Upper lobe of left lung (tissue), 6 donors: ENCODE measurements around the gene LDAH. TPM values are rescaled to one million over a fixed set of nuclear protein-coding genes. Genes with fewer than 3 reads are reported as not detected.

Source experiments
- ATAC-seq, 2 donors: fragments of 200-7000 bp; cut with Tn5 transposase; one replicate each; pipeline ENCODE4 v1.9.1; 2022; ENCODE audit warnings: mild to moderate bottlenecking in 2 of 2, moderate library complexity in 2 of 2; ENCODE audit not compliant: low FRiP score in 2 of 2
- DNase-seq, 2 donors: peaks; one replicate each; pipeline ENCODE4 v3.0.0-alpha.2; 2019 to 2020
- H3K27ac ChIP-seq, 4 donors: fragments of 200-600 bp; sonication (generic); one replicate each; pipeline ENCODE4 v1.5.1; 2016 to 2019
- H3K27me3 ChIP-seq, 4 donors: fragments of 200-600 bp; sonication (generic); one replicate each; pipeline ENCODE4 v1.5.1; 2017 to 2019
- H3K36me3 ChIP-seq, 4 donors: fragments of 200-600 bp; sonication (generic); one replicate each; pipeline ENCODE4 v1.5.1; 2016 to 2019
- H3K4me1 ChIP-seq, 4 donors: fragments of 200-600 bp; sonication (generic); one replicate each; pipeline ENCODE4 v1.5.1; 2018 to 2019
- H3K4me3 ChIP-seq, 4 donors: fragments of 200-600 bp; sonication (generic); one replicate each; pipeline ENCODE4 v1.5.1; 2017 to 2019; ENCODE audit warnings: mild to moderate bottlenecking in 2 of 4, moderate library complexity in 1 of 4
- H3K9me3 ChIP-seq, 4 donors: fragments of 200-600 bp; sonication (generic); one replicate each; pipeline ENCODE4 v1.5.1; 2018 to 2019
- CTCF ChIP-seq, 6 experiments: fragments of 450-650 bp in 4 of 6; fragments of 200-600 bp in 2 of 6; sonication (generic) in 2 of 6; IDR thresholded peaks; one replicate each; pipeline ENCODE4 v1.5.1; 2016 to 2019; ENCODE audit warnings: antibody characterized with exemption in 6 of 6
- EP300 ChIP-seq, 4 donors: sonication (generic); formaldehyde crosslinking; IDR thresholded peaks; one replicate each; pipeline ENCODE4 v1.5.1; 2017; ENCODE audit warnings: antibody characterized with exemption in 4 of 4, control low read depth in 2 of 4
- POLR2A ChIP-seq, 4 donors: fragments of 450-650 bp; IDR thresholded peaks; one replicate each; pipeline ENCODE4 v1.5.1; 2016 to 2017; ENCODE audit warnings: antibody characterized with exemption in 4 of 4, mild to moderate bottlenecking in 2 of 4
- POLR2AphosphoS5 ChIP-seq, 2 donors: sonication (generic); formaldehyde crosslinking; IDR thresholded peaks; one replicate each; pipeline ENCODE4 v1.5.1; 2017; ENCODE audit warnings: antibody characterized with exemption in 2 of 2
- WGBS, 2 donors: methylation state at CpG; one replicate each; pipeline ENCODE4 v1.1.5; 2017 to 2018; 5-methylcytosine and 5-hydroxymethylcytosine counted together
- total RNA-seq, 6 donors: library from RNA; depleted of rRNA in 4 of 6; stranded (reverse); fragments of >200 nt in 4 of 6; gene quantifications; one replicate each; pipeline versions ENCODE4 v1.1.0 to v1.2.1, GENCODE V29; 2016 to 2021
- donor health status: DM: no; HTN: no; CAD: no; lungs with moderate emphysema.
- donor health status: DM: no; HTN: yes; CAD: no; lungs with severe emphysema.

The LDAH gene
- total RNA-seq, 6 donors from 2014 or later = 7.3 to 18.9 (median 13.0) TPM

DNA sequence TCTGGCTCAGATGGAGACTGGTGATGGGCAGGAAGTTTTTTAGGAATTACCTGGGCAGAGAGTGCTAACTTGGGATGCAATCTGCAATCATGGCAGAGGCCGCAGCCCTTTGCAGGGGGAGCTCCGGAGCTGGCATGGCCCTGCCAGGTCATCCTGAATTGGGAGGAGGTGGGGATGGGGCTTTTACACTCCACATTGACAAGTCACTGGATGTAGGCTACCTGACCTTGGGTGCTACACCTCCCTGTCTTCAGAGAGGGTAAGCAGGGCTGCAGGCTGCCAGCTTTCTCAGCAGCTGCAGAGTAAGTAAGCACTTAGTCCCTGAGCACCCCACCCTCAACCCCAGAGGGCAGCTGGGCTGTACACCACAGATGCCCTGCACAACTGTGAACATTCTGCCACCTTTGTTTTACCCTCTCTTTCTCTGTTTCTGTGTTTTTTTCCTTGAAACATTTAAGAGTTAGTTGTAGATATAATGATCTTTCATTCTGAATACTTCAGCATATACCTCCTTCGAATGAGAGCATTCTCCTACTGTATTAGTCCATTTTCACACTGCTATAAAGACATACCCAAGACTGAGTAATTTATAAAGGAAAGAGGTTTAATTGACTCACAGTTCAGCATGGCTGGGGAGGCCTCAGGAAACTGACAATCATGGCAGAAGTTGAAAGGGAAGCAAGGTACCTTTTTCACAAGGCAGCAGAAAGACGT lies 165.2 kb downstream of the LDAH start:
- H3K4me3 ChIP-seq = no peak overlapping the region
- 68 to 79% methylated on average over 3 to 4 of the region's 4 CpGs for WGBS, 2 donors
- H3K27ac ChIP-seq = no peak overlapping the region
- TF ChIP-seq EP300 (IDR thresholded peaks at IDR 0.05) = no peak
- no peak for TF ChIP-seq CTCF (IDR thresholded peaks at IDR 0.05)
- TF ChIP-seq POLR2AphosphoS5 (IDR thresholded peaks at IDR 0.05) = no peak
- no peak for TF ChIP-seq POLR2A (IDR thresholded peaks at IDR 0.05)
- H3K27me3 ChIP-seq = peaks cover 0 to 5% (median 1%) of the 10 kb centered on the region in 4 donors
- peaks cover 0 to 7% (median 0%) of the 10 kb centered on the region in 4 donors for H3K4me1 ChIP-seq
- no peaks in the 10 kb centered on the region for H3K9me3 ChIP-seq
- DNase-seq (no peak), ATAC-seq (no peak)
- H3K36me3 ChIP-seq = no peaks in the 10 kb centered on the region

DNA sequence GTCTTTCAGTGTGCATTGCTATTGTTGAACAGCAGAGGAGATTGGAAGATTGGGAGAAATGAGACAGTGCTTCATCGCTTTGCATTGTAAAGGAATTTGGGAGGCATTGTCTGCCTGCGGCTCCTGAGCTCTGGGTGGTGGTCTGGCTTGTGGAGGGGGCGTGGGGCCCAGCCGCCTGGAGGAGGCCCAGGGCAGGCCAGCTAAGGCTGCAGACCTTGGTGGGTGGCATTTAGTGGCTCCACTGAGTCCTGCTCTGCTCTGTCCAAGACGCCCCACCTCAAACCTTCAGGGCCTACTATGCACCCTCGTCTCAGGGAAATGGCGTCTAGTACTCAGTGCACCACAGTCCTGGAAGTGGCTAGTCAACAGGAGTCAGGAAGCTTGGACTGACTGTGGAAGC lies 166.3 kb downstream of the LDAH start:
- DNase-seq (no peak), ATAC-seq (no peak)
- TF ChIP-seq EP300 (IDR thresholded peaks at IDR 0.05) = no peak
- no peak for TF ChIP-seq POLR2AphosphoS5 (IDR thresholded peaks at IDR 0.05)
- TF ChIP-seq CTCF (IDR thresholded peaks at IDR 0.05) = no peak
- no peak for TF ChIP-seq POLR2A (IDR thresholded peaks at IDR 0.05)
- Histone ChIP-seq H3K36me3 (no peaks in the 10 kb centered on the region), H3K4me3 (no peak overlapping the region), H3K4me1 (peaks cover 1 to 8% (median 2%) of the 10 kb centered on the region in 4 donors), H3K9me3 (no peaks in the 10 kb centered on the region), H3K27me3 (peaks cover 0 to 1% (median under 1%) of the 10 kb centered on the region in 4 donors), H3K27ac (no peak overlapping the region)
- WGBS, 2 donors = 83 to 91% methylated on average over 6 to 7 of the region's 7 CpGs

DNA sequence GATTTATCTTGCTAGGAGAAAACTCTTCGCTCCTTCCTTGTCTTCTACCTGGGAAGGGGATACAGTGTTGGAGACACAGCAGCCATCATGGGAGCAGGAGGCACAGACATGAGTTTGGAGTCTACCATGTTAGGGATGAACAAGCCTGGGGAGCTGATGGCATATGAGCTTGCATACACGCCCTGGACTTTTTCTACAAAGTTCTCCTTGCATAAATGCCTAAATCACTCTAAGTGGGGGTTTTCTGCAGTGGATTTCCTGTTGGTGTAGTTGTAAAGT lies 168.4 kb downstream of the LDAH start:
- H3K4me1 ChIP-seq = peaks cover 11 to 17% (median 15%) of the 10 kb centered on the region in 4 donors
- ATAC-seq (no peak), DNase-seq (no peak)
- no peak overlapping the region for H3K27ac ChIP-seq
- no peaks in the 10 kb centered on the region for H3K27me3 ChIP-seq
- H3K4me3 ChIP-seq = no peak overlapping the region
- TF ChIP-seq POLR2A (IDR thresholded peaks at IDR 0.05) = no peak
- no peak for TF ChIP-seq EP300 (IDR thresholded peaks at IDR 0.05)
- no peak for TF ChIP-seq POLR2AphosphoS5 (IDR thresholded peaks at IDR 0.05)
- no peak for TF ChIP-seq CTCF (IDR thresholded peaks at IDR 0.05)
- WGBS, 2 donors = 80 to 85% methylated on average over 2 of the region's 2 CpGs
- H3K9me3 ChIP-seq = no peaks in the 10 kb centered on the region
- no peaks in the 10 kb centered on the region for H3K36me3 ChIP-seq

DNA sequence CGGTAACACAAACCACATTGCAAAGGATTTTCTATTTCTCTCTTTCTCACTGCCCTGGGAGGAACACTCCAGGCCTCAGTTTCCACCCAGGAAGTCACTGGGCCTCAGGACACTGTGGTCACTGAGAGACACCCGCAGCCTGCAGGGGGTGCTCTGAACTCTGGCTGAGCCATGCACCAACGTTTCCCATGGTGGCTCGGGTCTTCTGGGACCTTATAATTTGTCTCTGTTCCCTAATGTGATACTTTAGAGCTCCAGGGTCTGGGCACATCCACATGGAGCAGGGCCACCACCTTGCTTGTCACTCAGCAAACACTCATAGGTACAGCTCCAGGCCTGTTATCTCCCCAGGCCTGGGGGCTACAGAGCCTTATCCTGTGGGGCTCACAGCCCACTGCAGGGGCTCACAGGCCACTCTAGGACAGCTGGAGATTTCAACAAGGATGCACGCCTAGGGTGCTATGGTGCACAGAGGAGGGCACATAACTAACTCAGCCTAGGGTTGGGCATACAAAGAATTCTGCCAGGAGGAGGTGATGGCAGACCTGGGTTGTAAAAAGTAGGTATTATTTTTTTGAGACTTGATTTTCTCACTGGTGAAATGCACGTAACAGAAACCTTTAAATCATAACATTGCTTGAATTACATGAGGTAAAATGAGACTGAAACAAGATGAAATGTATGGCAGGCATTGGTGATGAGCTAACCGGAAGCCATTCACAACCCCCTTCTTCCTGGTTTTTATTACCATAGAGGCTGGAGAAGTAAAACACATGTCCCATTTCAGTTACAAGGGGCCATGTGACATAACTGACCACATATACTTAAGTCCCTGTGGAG lies 169.0 kb downstream of the LDAH start:
- no peak overlapping the region for H3K4me3 ChIP-seq
- DNase-seq (no peak), ATAC-seq (no peak)
- no peaks in the 10 kb centered on the region for H3K9me3 ChIP-seq
- no peak overlapping the region for H3K27ac ChIP-seq
- WGBS, 2 donors = 75 to 90% methylated on average over 5 to 7 of the region's 7 CpGs
- peaks cover 17 to 23% (median 20%) of the 10 kb centered on the region in 4 donors for H3K4me1 ChIP-seq
- TF ChIP-seq POLR2A (IDR thresholded peaks at IDR 0.05) (no peak), POLR2AphosphoS5 (IDR thresholded peaks at IDR 0.05) (no peak), EP300 (IDR thresholded peaks at IDR 0.05) (no peak), CTCF (IDR thresholded peaks at IDR 0.05) (no peak)
- H3K27me3 ChIP-seq = no peaks in the 10 kb centered on the region
- no peaks in the 10 kb centered on the region for H3K36me3 ChIP-seq
